Fibroblast of villous mesenchyme (primary cell): ENCODE data around the gene HOXD4. TPM values are rescaled to one million over a fixed set of nuclear protein-coding genes. Genes with fewer than 3 reads are reported as not detected.

Source experiments
- DNase-seq: peaks from one replicate; pipeline ENCODE4 v3.0.0-alpha.2; 2010; ENCODE audit warnings: low read depth
- H3K4me3 ChIP-seq: 2 replicates; pipeline ENCODE4 v1.5.1; 2011; ENCODE audit warnings: low read depth, mild to moderate bottlenecking, low read length
- total RNA-seq: library from RNA; depleted of rRNA; stranded (reverse); fragments of >200 nt; gene quantifications from 2 replicates; pipeline ENCODE4 v1.2.3, GENCODE V29; 2012
- TF ChIP-seq, protein P1 (sequence below): IDR thresholded peaks from 2 replicates; pipeline ENCODE4 v1.5.1; 2012; ENCODE audit warnings: low read depth, mild to moderate bottlenecking, low read length; ENCODE audit not compliant: insufficient read depth

The HOXD4 gene
- total RNA-seq, 1 donor = 7.8 TPM

DNA sequence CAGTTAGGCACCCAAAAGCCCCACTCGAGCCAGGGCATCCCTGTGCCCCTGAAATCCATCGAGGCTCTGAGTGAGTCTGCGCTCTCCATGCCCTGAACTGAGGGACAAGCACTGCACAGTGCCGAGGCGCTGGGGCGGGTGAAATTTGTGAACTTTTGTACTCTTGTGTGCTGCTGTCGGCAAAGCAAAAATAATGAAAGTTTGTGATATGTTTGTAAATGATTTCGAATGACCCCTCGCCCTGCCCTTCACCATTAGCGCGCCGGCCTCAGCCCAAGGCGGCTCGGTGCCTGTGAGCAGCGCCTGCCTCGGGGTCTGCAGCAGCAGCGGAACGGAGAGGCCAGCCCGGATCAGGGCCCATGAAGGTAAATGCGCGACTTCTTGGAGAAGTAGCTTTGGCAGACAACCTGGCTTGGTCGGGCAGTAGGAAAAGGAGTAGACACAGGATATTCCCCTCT lies 1.8 kb upstream of the HOXD4 start:
- H3K4me3 ChIP-seq = no peak overlapping the region
- DNase-seq = no peak
- TF ChIP-seq, protein P1, sequence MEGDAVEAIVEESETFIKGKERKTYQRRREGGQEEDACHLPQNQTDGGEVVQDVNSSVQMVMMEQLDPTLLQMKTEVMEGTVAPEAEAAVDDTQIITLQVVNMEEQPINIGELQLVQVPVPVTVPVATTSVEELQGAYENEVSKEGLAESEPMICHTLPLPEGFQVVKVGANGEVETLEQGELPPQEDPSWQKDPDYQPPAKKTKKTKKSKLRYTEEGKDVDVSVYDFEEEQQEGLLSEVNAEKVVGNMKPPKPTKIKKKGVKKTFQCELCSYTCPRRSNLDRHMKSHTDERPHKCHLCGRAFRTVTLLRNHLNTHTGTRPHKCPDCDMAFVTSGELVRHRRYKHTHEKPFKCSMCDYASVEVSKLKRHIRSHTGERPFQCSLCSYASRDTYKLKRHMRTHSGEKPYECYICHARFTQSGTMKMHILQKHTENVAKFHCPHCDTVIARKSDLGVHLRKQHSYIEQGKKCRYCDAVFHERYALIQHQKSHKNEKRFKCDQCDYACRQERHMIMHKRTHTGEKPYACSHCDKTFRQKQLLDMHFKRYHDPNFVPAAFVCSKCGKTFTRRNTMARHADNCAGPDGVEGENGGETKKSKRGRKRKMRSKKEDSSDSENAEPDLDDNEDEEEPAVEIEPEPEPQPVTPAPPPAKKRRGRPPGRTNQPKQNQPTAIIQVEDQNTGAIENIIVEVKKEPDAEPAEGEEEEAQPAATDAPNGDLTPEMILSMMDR = no peak

DNA sequence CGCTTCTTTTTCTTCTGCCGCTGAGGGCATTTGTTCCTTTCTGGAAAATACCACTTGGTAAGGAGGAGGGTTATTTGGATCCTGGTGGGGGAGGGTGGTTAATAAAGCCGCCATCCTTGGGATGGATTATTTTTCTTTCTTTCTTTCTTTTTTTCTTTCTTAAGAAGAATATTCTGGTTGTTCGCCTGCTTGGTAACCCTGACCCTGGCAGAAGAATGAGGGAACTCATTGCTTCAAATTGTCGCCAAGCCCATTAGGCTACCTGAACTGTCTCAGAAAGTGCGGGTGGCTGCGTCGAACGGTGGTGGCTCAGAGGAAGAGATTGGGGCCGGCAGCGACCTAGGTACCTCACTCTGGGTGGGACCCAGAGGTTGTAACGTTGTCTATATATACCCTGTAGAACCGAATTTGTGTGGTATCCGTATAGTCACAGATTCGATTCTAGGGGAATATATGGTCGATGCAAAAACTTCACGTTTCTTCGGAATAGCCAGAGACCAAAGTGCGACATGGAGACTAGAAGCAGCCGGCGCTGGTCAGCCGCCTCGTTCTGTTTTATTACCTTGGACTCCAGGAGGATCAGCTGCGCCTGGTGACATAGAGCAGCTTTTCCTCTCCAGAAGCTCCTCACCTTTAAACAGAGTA lies 1.3 kb upstream of the HOXD4 start:
- H3K4me3 ChIP-seq = no peak overlapping the region
- DNase-seq = no peak
- TF ChIP-seq, protein P1 = no peak

DNA sequence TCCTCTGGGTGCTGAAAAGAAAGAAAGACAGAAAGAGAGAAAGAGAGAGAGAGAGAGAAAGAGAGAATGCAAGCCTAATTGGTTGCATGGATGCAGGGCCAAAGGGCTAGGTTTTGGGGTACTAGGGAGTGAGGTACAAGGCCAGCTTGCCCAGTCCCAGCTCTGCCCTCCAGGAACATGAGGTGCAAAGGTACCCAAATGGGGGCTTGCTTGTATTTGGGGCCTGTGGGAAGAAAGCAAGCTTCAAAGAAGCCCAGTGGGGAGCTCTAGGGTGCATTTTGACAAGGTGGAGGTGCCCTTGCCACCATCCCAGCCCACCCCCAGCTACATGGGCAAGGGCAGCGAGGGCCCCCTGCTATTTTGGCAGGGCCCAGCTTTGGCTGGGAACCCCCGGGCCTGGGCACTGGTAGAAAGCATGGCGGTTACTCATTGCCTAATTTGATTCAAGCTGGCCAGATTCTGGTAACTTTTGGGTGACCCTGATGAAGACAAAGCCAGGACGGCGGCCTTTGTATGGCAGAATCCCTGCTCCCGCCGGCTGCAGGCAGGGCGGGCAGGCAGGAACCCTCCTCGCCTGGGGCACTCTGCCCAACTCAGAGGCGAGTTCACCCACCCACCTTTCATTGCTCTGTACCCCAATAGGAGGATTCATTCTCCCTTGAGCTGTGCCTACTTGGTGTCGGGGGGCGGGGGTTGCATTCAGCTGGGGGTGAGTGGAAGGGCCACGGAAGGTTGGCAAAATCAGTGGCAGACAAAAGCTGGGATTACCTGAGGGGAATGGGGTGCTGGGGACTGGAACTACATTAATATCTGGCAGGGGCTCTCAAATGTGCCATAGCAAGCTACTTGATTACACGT lies 537 bp upstream of the HOXD4 start:
- DNase-seq = no peak
- TF ChIP-seq, protein P1 = no peak
- H3K4me3 ChIP-seq = no peak overlapping the region

DNA sequence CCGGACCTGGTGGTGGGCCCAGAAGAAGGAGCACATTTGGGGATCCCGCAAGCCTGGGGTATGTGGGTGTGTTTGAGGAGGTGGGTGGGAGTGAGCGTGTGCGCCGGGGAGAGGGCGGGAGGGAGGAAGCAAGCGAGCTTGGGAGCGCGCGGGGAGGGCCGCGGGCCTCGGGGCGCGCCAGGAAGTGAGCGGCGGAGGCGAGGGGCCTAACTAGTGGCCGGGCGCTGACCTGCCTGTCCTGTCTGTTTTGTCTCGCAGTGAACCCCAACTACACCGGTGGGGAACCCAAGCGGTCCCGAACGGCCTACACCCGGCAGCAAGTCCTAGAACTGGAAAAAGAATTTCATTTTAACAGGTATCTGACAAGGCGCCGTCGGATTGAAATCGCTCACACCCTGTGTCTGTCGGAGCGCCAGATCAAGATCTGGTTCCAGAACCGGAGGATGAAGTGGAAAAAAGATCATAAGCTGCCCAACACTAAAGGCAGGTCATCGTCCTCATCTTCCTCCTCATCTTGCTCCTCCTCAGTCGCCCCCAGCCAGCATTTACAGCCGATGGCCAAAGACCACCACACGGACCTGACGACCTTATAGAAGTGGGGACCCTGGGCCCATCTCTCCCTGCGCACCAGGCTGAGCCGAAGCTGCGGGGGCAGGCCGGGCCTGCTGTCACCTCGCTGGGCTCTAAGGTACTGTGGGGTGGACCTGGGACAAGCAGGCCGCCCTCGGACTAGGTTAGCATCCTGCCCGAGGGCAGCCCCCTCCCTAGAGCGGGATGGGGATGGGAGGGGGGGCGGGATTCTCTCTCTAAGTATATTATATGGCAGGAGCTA lies 1.2 kb downstream of the HOXD4 start:
- TF ChIP-seq, protein P1 = no peak
- no peak overlapping the region for H3K4me3 ChIP-seq
- no peak for DNase-seq

DNA sequence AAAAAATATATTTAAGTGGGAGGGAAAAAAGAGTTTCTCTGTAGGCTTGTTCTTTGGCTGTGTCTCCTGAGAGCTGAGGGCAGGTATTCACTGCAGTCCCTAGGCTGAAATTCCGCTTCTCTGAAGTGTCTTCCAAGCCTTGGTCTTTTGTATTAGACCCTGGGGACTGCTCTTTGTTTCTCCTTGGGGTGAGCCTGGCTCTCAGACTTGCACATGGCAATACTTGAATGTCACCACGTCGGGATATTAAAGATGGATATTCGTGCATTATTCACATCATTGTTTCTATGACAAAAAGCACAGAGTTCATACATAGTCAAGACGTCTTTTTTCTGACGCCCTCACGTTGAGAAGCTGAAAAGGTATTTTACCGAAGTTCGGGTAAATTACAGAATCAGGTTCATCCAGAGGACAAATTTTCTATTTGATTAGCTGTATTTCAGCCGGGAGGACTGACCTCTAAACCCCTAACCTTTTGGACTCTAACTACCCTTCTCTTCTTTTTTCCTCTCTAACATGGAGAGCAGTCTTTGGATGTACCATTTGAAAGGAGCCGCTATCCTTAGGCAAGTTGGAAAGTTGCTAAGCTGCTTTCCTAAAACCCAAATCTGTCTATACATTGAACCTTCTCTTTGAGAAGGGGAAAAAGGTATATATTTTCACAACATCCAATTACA lies 3.4 kb downstream of the HOXD4 start:
- H3K4me3 ChIP-seq = no peak overlapping the region
- TF ChIP-seq, protein P1 = no peak
- DNase-seq = no peak

DNA sequence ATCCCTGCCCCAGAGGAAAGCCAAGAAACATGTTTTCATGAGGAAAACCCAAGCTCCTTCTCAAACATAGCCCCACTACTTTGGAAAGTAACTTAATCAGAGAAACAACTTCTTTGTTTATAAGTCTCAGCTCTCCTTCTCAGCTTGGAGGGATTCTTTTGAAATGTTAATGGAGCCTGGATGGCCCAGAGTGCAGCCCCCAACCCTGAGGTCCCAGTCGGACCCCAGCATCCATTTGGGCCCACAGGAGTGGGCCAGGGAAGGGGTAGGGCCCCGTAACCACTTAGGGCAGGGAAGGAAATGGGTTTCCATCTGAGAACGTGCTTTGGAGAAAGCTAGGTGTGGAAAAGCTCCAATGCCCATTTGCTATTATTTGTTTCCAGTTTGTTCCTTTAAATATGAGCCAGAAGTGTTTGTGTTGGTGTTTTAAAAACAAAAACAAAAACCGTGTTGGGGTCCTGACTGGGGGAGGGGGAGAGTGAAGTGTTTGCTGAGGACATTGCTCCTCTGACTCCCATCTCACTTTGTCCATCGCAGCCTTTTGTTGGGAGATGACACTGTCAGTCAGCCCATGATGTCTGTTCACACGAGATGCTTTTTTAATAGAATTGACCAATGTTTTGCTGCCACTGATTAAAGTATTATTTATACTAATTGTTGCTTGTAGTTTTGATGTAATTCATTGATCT lies 4.2 kb downstream of the HOXD4 start:
- no peak for DNase-seq
- H3K4me3 ChIP-seq = no peak overlapping the region
- TF ChIP-seq, protein P1 = no peak
